Sigmoid colon (tissue), 4 donors: Measurements from ENCODE around the gene SMARCD1.

Source experiments
- CTCF ChIP-seq, 4 experiments: fragments of 450-650 bp in 3 of 4; fragments of 200-600 bp in 1 of 4; IDR thresholded peaks; one replicate each; pipeline ENCODE4 v1.5.1; 2016 to 2019; ENCODE audit warnings: antibody characterized with exemption in 4 of 4, mild to moderate bottlenecking in 3 of 4, moderate library complexity in 2 of 4
- EP300 ChIP-seq, 4 donors: sonication (generic); formaldehyde crosslinking; IDR thresholded peaks; one replicate each; pipeline ENCODE4 v1.6.1; 2017; ENCODE audit warnings: antibody characterized with exemption in 4 of 4
- POLR2A ChIP-seq, 2 donors: fragments of 450-650 bp; IDR thresholded peaks; one replicate each; pipeline ENCODE4 v1.6.1; 2016; ENCODE audit warnings: antibody characterized with exemption in 2 of 2, mild to moderate bottlenecking in 2 of 2, moderate library complexity in 2 of 2
- POLR2AphosphoS5 ChIP-seq, 4 donors: sonication (generic); formaldehyde crosslinking; IDR thresholded peaks; one replicate each; pipeline ENCODE4 v1.6.1; 2017; ENCODE audit warnings: antibody characterized with exemption in 4 of 4

- TF ChIP-seq CTCF (IDR thresholded peaks at IDR 0.05) (no peak), EP300 (IDR thresholded peaks at IDR 0.05) (no peak), POLR2A (IDR thresholded peaks at IDR 0.05) (no peak), POLR2AphosphoS5 (IDR thresholded peaks at IDR 0.05) (no peak)
These were observed 19.6 kb downstream of the SMARCD1 start for GRCh38 chr12:50104417-50105366.
